Left lung (tissue), 10 donors: Measurements from ENCODE around the gene RASIP1. TPM values are rescaled to one million over a fixed set of nuclear protein-coding genes. Genes with fewer than 3 reads are reported as not detected.
A peak's percentile ranks its signal among the peaks of the same experiment; 100 is the strongest.

ENCODE experiments used
- ATAC-seq: fragments of 200-7000 bp; cut with Tn5 transposase; one replicate; pipeline ENCODE4 v1.9.1; 2020; ENCODE audit warnings: moderate library complexity
- DNase-seq, 4 donors: peaks; one replicate each; pipeline ENCODE4 v3.0.0-alpha.2; 2013 to 2020
- H3K27ac ChIP-seq, 2 donors: fragments of 200-600 bp; sonication (generic) in 1 of 2; one replicate each; pipeline versions ENCODE4 v1.5.0 to v1.8.0; 2020 to 2021
- H3K27me3 ChIP-seq, 2 donors: fragments of 200-600 bp; sonication (generic) in 1 of 2; one replicate each; pipeline versions ENCODE4 v1.5.0 to v1.8.0; 2020 to 2021
- H3K36me3 ChIP-seq, 2 donors: fragments of 200-600 bp; sonication (generic) in 1 of 2; one replicate each; pipeline versions ENCODE4 v1.5.0 to v1.8.0; 2020 to 2021
- H3K4me1 ChIP-seq, 2 donors: fragments of 200-600 bp; one replicate each; pipeline ENCODE4 v1.8.0; 2021
- H3K4me3 ChIP-seq, 2 donors: fragments of 200-600 bp; sonication (generic) in 1 of 2; one replicate each; pipeline versions ENCODE4 v1.5.0 to v1.8.0; 2020 to 2021; ENCODE audit warnings: mild to moderate bottlenecking in 1 of 2
- H3K9me3 ChIP-seq, 2 donors: fragments of 200-600 bp; sonication (generic) in 1 of 2; one replicate each; pipeline versions ENCODE4 v1.5.0 to v1.8.0; 2020 to 2021
- CTCF ChIP-seq, 2 donors: fragments of 200-600 bp; sonication (generic) in 1 of 2; IDR thresholded peaks; one replicate each; pipeline versions ENCODE4 v1.5.0 to v1.8.0; 2021; ENCODE audit warnings: antibody characterized with exemption in 2 of 2
- intact Hi-C, 2 donors: fragments of 100-400 bp; cut with DNase I; formaldehyde crosslinking; loops; one replicate each; pipeline versions ENCODE4 v1.11.2 to v1.14.2; 2022
- polyA plus RNA-seq, 6 donors: library from polyadenylated mRNA; unstranded; fragments of 120-200 nt; gene quantifications; one replicate each; pipeline ENCODE4 v1.2.1, GENCODE V29; 2013; ENCODE audit not compliant: insufficient read length in 6 of 6
- total RNA-seq, 2 donors: library from RNA; stranded (reverse); fragmentation: NEBNext Ultra II Directional; extraction: Animal tissue kit (Norgen Biotek cat#: 25700); gene quantifications; one replicate each; pipeline ENCODE4 v1.2.1, GENCODE V29; 2021
- donor health status: DM: no; HTN: yes; CAD: no.
- donor health status: DM: no; HTN: no; CAD: no.

RASIP1 gene
- total and polyA plus RNA-seq, 8 donors, result 15.0 to 29.9 (median 23.8) TPM

- intact Hi-C loops, result no loop called here
- Histone ChIP-seq H3K4me3 (no peak overlapping the region), H3K36me3 (no peaks in the 10 kb centered on the region), H3K9me3 (no peaks in the 10 kb centered on the region), H3K4me1 (peaks cover 4 to 13% of the 10 kb centered on the region in 2 donors), H3K27me3 (peaks cover under 1 to 8% of the 10 kb centered on the region in 2 donors), H3K27ac (no peak overlapping the region)
- TF ChIP-seq CTCF (IDR thresholded peaks at IDR 0.05), result no peak
- DNase-seq (no peak), ATAC-seq (no peak)
These were observed 5.8 kb downstream of the RASIP1 start for GRCh38 chr19:48734625-48735024.

- Histone ChIP-seq H3K4me1 (peaks cover 0 to 5% of the 10 kb centered on the region in 2 donors), H3K27ac (no peak overlapping the region), H3K4me3 (no peak overlapping the region), H3K36me3 (peaks cover 0 to 8% of the 10 kb centered on the region in 2 donors), H3K9me3 (peaks cover 0 to 8% of the 10 kb centered on the region in 2 donors), H3K27me3 (no peaks in the 10 kb centered on the region)
- TF ChIP-seq CTCF (IDR thresholded peaks at IDR 0.05), result no peak
- intact Hi-C loops, result no loop called here
- no peak for ATAC-seq
- no peak for DNase-seq
These were observed 9.0 kb downstream of the RASIP1 start for GRCh38 chr19:48731452-48731851.

GRCh38 chr19:48728911-48729664, 11.3 kb downstream of the RASIP1 start:
- ATAC-seq, result peak; percentile 8
- no peaks in the 10 kb centered on the region for H3K27me3 ChIP-seq
- no peak overlapping the region for H3K27ac ChIP-seq
- DNase-seq, result no peak
- TF ChIP-seq CTCF (IDR thresholded peaks at IDR 0.05), result no peak
- peaks cover 0 to 8% of the 10 kb centered on the region in 2 donors for H3K36me3 ChIP-seq
- H3K4me3 ChIP-seq, result no peak overlapping the region
- peaks cover 0 to 23% of the 10 kb centered on the region in 2 donors for H3K9me3 ChIP-seq
- peaks cover 5 to 28% of the 10 kb centered on the region in 2 donors for H3K4me1 ChIP-seq
- intact Hi-C loops, result no loop called here

GRCh38 chr19:48726556-48726955, 13.9 kb downstream of the RASIP1 start:
- Histone ChIP-seq H3K27me3 (no peaks in the 10 kb centered on the region), H3K4me3 (no peak overlapping the region), H3K4me1 (peaks cover 5 to 37% of the 10 kb centered on the region in 2 donors), H3K36me3 (peaks cover 0 to 8% of the 10 kb centered on the region in 2 donors), H3K9me3 (peaks cover 0 to 23% of the 10 kb centered on the region in 2 donors), H3K27ac (peak overlapping the region; percentile 78 to 83)
- intact Hi-C loops, result no loop called here
- ATAC-seq (no peak), DNase-seq (no peak)
- no peak for TF ChIP-seq CTCF (IDR thresholded peaks at IDR 0.05)

- Histone ChIP-seq H3K4me3 (no peak overlapping the region), H3K4me1 (peaks cover 5 to 46% of the 10 kb centered on the region in 2 donors), H3K27ac (peak overlapping the region; percentile 78 to 83), H3K36me3 (peaks cover 0 to 8% of the 10 kb centered on the region in 2 donors), H3K9me3 (peaks cover 0 to 23% of the 10 kb centered on the region in 2 donors), H3K27me3 (no peaks in the 10 kb centered on the region)
- intact Hi-C loops, result no loop called here
- DNase-seq, result peak in 2 of 4 donors; percentile 70 to 85
- TF ChIP-seq CTCF (IDR thresholded peaks at IDR 0.05), result no peak
- peak; percentile 10 for ATAC-seq
These were observed 15.3 kb downstream of the RASIP1 start for GRCh38 chr19:48724796-48725753.
